ENCODE measurements around the gene PSPC1. TPM values are rescaled to one million over a fixed set of nuclear protein-coding genes. Genes with fewer than 3 reads are reported as not detected.
"Not testable (repeated sequence)": the region's sequence is repeated elsewhere in the genome, so short reads cannot be mapped to it uniquely, and the experiment has no call there.

PSPC1 gene
- total RNA-seq, 1 donor from 2014 or later = 75.6 TPM

DNA sequence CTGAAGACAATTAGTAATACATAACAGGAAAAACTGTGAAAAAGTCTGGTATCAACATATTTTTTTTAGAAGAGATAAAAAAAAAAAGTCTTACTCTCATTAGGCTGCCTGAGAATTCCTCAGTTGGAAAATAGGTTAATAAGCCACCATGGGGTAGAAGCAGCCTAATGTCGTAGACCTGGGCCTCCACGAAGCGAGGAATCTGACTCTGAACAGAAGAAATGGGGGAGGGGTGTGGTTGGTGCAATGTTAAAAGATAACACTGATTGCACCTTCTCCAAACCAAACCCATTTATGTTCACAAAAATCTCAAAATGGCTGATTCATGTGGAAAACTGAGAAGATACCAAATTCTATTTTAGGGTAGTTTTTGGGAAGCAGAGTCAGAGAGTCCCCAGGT is 86.9 kb downstream of the PSPC1 start:
- Mint-ChIP-seq H3K4me3 (no peak overlapping the region), H3K27me3 (no peaks in the 10 kb centered on the region), H3K27ac (no peak overlapping the region), H3K4me1 (no peaks in the 10 kb centered on the region), H3K9me3 (no peaks in the 10 kb centered on the region), H3K36me3 (ENCODE audit: low read depth) (peaks cover 43% of the 10 kb centered on the region)
- TF ChIP-seq, protein P1, sequence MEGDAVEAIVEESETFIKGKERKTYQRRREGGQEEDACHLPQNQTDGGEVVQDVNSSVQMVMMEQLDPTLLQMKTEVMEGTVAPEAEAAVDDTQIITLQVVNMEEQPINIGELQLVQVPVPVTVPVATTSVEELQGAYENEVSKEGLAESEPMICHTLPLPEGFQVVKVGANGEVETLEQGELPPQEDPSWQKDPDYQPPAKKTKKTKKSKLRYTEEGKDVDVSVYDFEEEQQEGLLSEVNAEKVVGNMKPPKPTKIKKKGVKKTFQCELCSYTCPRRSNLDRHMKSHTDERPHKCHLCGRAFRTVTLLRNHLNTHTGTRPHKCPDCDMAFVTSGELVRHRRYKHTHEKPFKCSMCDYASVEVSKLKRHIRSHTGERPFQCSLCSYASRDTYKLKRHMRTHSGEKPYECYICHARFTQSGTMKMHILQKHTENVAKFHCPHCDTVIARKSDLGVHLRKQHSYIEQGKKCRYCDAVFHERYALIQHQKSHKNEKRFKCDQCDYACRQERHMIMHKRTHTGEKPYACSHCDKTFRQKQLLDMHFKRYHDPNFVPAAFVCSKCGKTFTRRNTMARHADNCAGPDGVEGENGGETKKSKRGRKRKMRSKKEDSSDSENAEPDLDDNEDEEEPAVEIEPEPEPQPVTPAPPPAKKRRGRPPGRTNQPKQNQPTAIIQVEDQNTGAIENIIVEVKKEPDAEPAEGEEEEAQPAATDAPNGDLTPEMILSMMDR (IDR thresholded peaks at IDR 0.05) = no peak
- ChIA-PET CTCF (no interaction called here), POLR2A (no interaction called here)
- ATAC-seq (ENCODE audit: low read depth) (no peak), DNase-seq (no peak)
- intact Hi-C loops (cut with micrococcal nuclease) = loop anchor here (10.0 kb wide), 1 partner anchor 61 kb away; the partner anchor contains the start of gene MPHOSPH8

DNA sequence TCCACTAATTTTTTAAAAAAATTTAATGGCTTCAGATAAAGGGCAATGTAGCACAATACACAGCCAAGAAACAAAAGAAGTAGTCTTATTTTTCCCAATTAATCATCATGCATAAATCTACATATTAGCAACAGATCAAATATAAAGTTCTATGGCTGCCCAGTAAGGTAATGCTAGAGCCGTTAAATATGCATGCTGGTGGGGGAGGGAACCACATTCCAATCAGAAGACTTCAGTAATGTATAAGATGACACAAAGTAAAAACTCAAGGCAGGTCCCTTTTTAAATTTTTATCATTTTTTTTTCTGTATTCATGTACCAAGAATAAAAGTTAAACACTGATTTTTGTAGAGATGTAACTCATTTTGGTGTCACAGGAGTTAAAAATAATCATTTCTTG is 87.3 kb downstream of the PSPC1 start:
- intact Hi-C loops (cut with micrococcal nuclease) = loop anchor here (10.0 kb wide), 1 partner anchor 61 kb away; the partner anchor contains the start of gene MPHOSPH8

DNA sequence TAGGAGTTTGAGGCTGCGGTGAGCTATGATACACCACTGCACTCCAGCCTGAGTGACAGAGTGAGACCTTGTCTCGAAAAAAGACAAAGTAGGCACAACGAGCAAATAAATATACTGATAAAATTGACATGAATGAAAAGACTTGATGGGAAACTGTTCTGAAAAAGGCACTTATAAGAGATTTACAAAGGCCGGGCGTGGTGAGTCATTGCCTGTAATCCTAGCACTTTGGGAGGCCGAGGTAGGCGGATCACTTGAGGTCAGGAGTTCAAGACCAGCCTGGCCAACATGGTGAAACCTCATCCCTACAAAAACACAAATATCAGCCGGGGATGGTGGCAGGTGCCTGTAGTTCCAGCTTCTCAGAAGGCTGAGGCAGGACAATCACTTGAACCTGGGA is 91.3 kb downstream of the PSPC1 start:
- H3K9me3 Mint-ChIP-seq; H3K4me3 Mint-ChIP-seq; H3K4me1 Mint-ChIP-seq; H3K27ac Mint-ChIP-seq; DNase-seq; H3K27me3 Mint-ChIP-seq; ATAC-seq (ENCODE audit: low read depth); POLR2A ChIA-PET; CTCF ChIA-PET: not testable (repeated sequence)
- peaks cover 38% of the 10 kb centered on the region for H3K36me3 Mint-ChIP-seq (ENCODE audit: low read depth)
- intact Hi-C loops (cut with micrococcal nuclease) = loop anchor here (10.0 kb wide), 1 partner anchor 57 kb away; the partner anchor contains the start of gene MPHOSPH8

More for the DNA sequence above, 87.3 kb downstream of the PSPC1 start:
- Mint-ChIP-seq H3K36me3 (ENCODE audit: low read depth) (peaks cover 44% of the 10 kb centered on the region), H3K4me3 (no peak overlapping the region), H3K27ac (no peak overlapping the region), H3K27me3 (no peaks in the 10 kb centered on the region), H3K9me3 (no peaks in the 10 kb centered on the region), H3K4me1 (no peaks in the 10 kb centered on the region)
- CTCF ChIA-PET = no interaction called here
- ATAC-seq (ENCODE audit: low read depth) (no peak), DNase-seq (no peak)
- POLR2A ChIA-PET = no interaction called here
- TF ChIP-seq, protein P1 (IDR thresholded peaks at IDR 0.05) = no peak

DNA sequence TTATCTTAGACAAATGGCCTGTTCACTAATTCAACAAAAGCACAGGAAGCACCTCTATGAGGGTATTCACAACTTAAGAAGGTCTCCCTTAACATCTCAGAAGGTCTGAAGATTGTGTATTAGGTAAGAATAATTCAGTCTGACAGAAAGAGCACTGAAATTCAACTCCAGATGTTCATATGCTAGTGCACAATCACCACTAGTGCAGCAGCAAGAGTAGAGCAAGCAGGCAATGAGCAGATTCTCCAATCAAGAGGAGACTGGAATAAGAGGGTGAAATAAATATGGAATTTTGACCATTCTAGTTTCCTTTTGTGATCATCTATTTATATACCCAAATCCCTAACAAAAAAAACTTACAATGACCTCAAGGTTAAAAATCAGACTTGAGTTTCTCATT is 97.3 kb downstream of the PSPC1 start:
- intact Hi-C loops (cut with micrococcal nuclease) = no loop called here
- no peaks in the 10 kb centered on the region for H3K27me3 Mint-ChIP-seq
- no peak overlapping the region for H3K27ac Mint-ChIP-seq
- DNase-seq = no peak
- ChIA-PET CTCF (no interaction called here), POLR2A (no interaction called here)
- peaks cover 36% of the 10 kb centered on the region for H3K36me3 Mint-ChIP-seq (ENCODE audit: low read depth)
- no peak for ATAC-seq (ENCODE audit: low read depth)
- no peaks in the 10 kb centered on the region for H3K9me3 Mint-ChIP-seq
- H3K4me3 Mint-ChIP-seq = no peak overlapping the region
- no peaks in the 10 kb centered on the region for H3K4me1 Mint-ChIP-seq
- TF ChIP-seq, protein P1 (IDR thresholded peaks at IDR 0.05) = no peak

DNA sequence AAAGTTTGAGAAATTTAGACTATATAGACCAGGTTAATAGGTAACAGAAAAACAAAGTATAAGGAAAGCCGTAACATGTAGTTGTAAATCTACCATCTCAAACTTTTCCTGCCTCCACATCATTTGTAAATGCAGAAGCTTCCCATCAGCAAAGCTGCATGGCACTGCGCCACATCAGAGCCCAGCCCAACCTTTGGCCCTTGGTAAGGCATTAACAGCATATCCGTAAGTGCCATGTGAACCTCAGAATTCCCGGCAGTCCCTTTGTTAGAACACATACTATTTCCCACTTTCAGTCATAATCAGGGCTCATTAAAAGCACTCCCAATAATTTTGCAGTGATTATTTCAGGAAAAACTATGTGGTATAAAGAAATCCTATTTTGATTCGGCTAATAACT is 97.7 kb downstream of the PSPC1 start:
- POLR2A ChIA-PET = no interaction called here
- no peak for DNase-seq
- Mint-ChIP-seq H3K27me3 (no peaks in the 10 kb centered on the region), H3K4me1 (no peaks in the 10 kb centered on the region), H3K9me3 (no peaks in the 10 kb centered on the region), H3K36me3 (ENCODE audit: low read depth) (peaks cover 33% of the 10 kb centered on the region), H3K4me3 (no peak overlapping the region), H3K27ac (no peak overlapping the region)
- CTCF ChIA-PET = no interaction called here
- no peak for ATAC-seq (ENCODE audit: low read depth)
- TF ChIP-seq, protein P1 (IDR thresholded peaks at IDR 0.05) = no peak
- intact Hi-C loops (cut with micrococcal nuclease) = no loop called here

DNA sequence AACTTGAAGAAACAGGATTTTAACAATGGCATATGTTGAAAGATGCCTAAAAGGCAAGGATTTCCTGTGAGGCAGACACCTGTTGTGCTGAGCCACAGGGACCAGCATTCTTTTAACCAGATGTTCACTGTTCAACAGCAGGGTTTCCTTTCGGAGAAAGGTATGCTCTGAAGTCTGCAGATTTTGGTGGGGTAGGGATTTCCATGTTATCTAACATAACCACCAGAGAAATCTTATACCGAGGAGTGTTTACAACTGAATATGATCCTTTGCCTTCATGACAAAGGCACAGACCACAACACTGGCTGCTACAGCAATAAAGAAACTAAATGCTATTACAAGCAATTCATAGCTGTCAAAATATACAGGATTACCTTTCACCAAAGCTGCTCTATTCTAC is 101.2 kb downstream of the PSPC1 start:
- Mint-ChIP-seq H3K9me3 (no peaks in the 10 kb centered on the region), H3K36me3 (ENCODE audit: low read depth) (peaks cover 49% of the 10 kb centered on the region), H3K27ac (no peak overlapping the region), H3K27me3 (no peaks in the 10 kb centered on the region), H3K4me1 (no peaks in the 10 kb centered on the region), H3K4me3 (no peak overlapping the region)
- TF ChIP-seq, protein P1 (IDR thresholded peaks at IDR 0.05) = no peak
- no peak for DNase-seq
- ChIA-PET CTCF (no interaction called here), POLR2A (no interaction called here)
- no peak for ATAC-seq (ENCODE audit: low read depth)
- intact Hi-C loops (cut with micrococcal nuclease) = no loop called here

Data from activated B cell treated with CpG ODN at 0.5 μM for 24 hours (primary cell).